Trophoblast cell (in vitro differentiated cells and primary cell): ENCODE data around the gene CDH19.

Experiments used
- DNase-seq, 2 donors: peaks; one replicate each; pipeline ENCODE4 v3.0.0-alpha.2; 2016
- H2AFZ ChIP-seq: 2 replicates; pipeline ENCODE4 v1.6.1; 2013; ENCODE audit warnings: low read length, moderate library complexity, mild to moderate bottlenecking; ENCODE audit not compliant: insufficient read depth, poor library complexity
- H2AK5ac ChIP-seq: 2 replicates; pipeline ENCODE4 v1.6.1; 2013; ENCODE audit warnings: mild to moderate bottlenecking, low read length
- H2BK120ac ChIP-seq: 2 replicates; pipeline ENCODE4 v1.6.1; 2013; ENCODE audit warnings: low read length, mild to moderate bottlenecking, moderate library complexity; ENCODE audit not compliant: insufficient read depth, poor library complexity
- H2BK12ac ChIP-seq: 2 replicates; pipeline ENCODE4 v1.6.1; 2013; ENCODE audit warnings: mild to moderate bottlenecking, low read length, moderate library complexity
- H2BK5ac ChIP-seq: 2 replicates; pipeline ENCODE4 v1.6.1; 2013; ENCODE audit warnings: low read length, low read depth, moderate library complexity, mild to moderate bottlenecking; ENCODE audit not compliant: poor library complexity
- H3K14ac ChIP-seq: 2 replicates; pipeline ENCODE4 v1.6.1; 2013; ENCODE audit warnings: mild to moderate bottlenecking, low read length
- H3K18ac ChIP-seq: 2 replicates; pipeline ENCODE4 v1.6.1; 2013; ENCODE audit warnings: mild to moderate bottlenecking, low read length
- H3K23ac ChIP-seq: 2 replicates; pipeline ENCODE4 v1.6.1; 2013; ENCODE audit warnings: low read length
- H3K27ac ChIP-seq: 2 replicates; pipeline ENCODE4 v1.5.1; 2013; ENCODE audit warnings: low read depth, mild to moderate bottlenecking, inconsistent platforms, low read length, moderate library complexity
- H3K27me3 ChIP-seq: 2 replicates; pipeline ENCODE4 v1.6.1; 2013; ENCODE audit warnings: inconsistent platforms, mild to moderate bottlenecking, low read length, moderate library complexity; ENCODE audit not compliant: insufficient read depth
- H3K36me3 ChIP-seq, 2 experiments: 1 replicate in 1 of 2; 2 replicates in 1 of 2; pipeline ENCODE4 v1.6.1; 2013; ENCODE audit warnings: low read length in 2 of 2, mild to moderate bottlenecking in 2 of 2, moderate library complexity in 1 of 2; ENCODE audit not compliant: insufficient read depth in 2 of 2, control insufficient read depth in 1 of 2
- H3K4ac ChIP-seq: 2 replicates; pipeline ENCODE4 v1.6.1; 2013; ENCODE audit warnings: low read depth, mild to moderate bottlenecking, low read length, moderate library complexity
- H3K4me1 ChIP-seq, 2 experiments: 1 replicate in 1 of 2; 2 replicates in 1 of 2; pipeline ENCODE4 v1.6.1; 2013; ENCODE audit warnings: low read length in 2 of 2, mild to moderate bottlenecking in 2 of 2, moderate library complexity in 1 of 2; ENCODE audit not compliant: insufficient read depth in 2 of 2, control insufficient read depth in 1 of 2
- H3K4me2 ChIP-seq: 2 replicates; pipeline ENCODE4 v1.6.1; 2013; ENCODE audit warnings: inconsistent platforms, mild to moderate bottlenecking, low read length, moderate library complexity
- H3K4me3 ChIP-seq: 2 replicates; pipeline ENCODE4 v1.5.1; 2013; ENCODE audit warnings: mild to moderate bottlenecking, low read depth, low read length, inconsistent platforms
- H3K79me1 ChIP-seq: one replicate; pipeline ENCODE4 v1.6.1; 2013; ENCODE audit warnings: low read length
- H3K79me2 ChIP-seq: 2 replicates; pipeline ENCODE4 v1.6.1; 2013; ENCODE audit warnings: low read length, mild to moderate bottlenecking; ENCODE audit not compliant: control insufficient read depth, insufficient read depth, poor library complexity
- H3K9ac ChIP-seq: 2 replicates; pipeline ENCODE4 v1.6.1; 2013; ENCODE audit warnings: mild to moderate bottlenecking, low read length
- H3K9me3 ChIP-seq: 2 replicates; pipeline ENCODE4 v1.6.1; 2013; ENCODE audit warnings: low read depth, mild to moderate bottlenecking, control low read depth, inconsistent platforms, low read length; ENCODE audit not compliant: insufficient read depth
- H4K12ac ChIP-seq: 2 replicates; pipeline ENCODE4 v1.6.1; 2013; ENCODE audit warnings: low read depth, mild to moderate bottlenecking, low read length, moderate library complexity
- H4K8ac ChIP-seq: 2 replicates; pipeline ENCODE4 v1.6.1; 2013; ENCODE audit warnings: low read depth, mild to moderate bottlenecking, low read length, moderate library complexity
- H4K91ac ChIP-seq: one replicate; pipeline ENCODE4 v1.6.1; 2013; ENCODE audit warnings: low read depth, mild to moderate bottlenecking, low read length, moderate library complexity
- WGBS: extraction: QIAGEN DNeasy Blood & Tissue Kit; methylation state at CpG from one replicate; pipeline ENCODE4 v1.1.7; 2013; ENCODE audit warnings: missing lambda C conversion rate; ENCODE audit not compliant: insufficient read length, insufficient coverage; ENCODE audit errors: extremely low coverage; 5-methylcytosine and 5-hydroxymethylcytosine counted together

The CDH19 gene

DNA sequence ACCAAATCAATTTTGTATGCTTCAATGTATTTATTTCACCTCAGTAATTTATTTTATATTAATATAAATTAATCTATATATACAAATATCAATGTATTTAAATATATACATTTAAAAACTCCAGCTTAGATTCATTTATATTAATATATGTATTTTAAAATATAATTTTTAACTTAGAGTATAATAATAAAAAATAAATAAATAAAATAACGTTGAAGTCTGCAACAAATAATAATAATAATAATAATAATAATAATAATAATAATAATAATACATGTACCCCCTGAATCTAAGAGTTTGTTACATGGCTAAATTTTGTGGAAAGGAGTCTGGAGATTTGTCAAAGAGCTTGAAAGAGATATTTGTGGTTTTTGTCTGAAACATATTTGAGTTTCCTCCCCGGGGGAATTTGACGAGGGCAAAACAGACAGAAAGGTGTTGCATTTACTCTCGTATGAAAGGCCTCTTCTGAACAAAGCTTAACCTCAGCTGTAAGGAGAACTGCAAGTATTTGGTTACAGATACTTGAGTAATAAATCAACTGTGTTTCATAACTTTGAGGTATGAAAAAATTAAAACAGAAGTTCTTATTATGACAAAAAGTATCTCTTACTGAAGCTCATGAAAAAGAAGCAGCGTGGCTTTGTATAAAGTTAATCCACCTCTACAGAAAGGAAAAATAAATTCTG, 93.4 kb downstream of the CDH19 start:
- no peak overlapping the region for H3K23ac ChIP-seq
- no peak overlapping the region for H3K9ac ChIP-seq
- H3K4me3 ChIP-seq = no peak overlapping the region
- no peak overlapping the region for H3K14ac ChIP-seq
- H3K4ac ChIP-seq = no peak overlapping the region
- no peak overlapping the region for H3K4me2 ChIP-seq
- no peaks in the 10 kb centered on the region for H3K79me2 ChIP-seq
- no peaks in the 10 kb centered on the region for H3K9me3 ChIP-seq
- no peak for DNase-seq
- no peak overlapping the region for H2AK5ac ChIP-seq
- no peaks in the 10 kb centered on the region for H3K36me3 ChIP-seq
- H3K18ac ChIP-seq = no peak overlapping the region
- no peak overlapping the region for H2BK120ac ChIP-seq
- H4K8ac ChIP-seq = no peak overlapping the region
- no peak overlapping the region for H4K91ac ChIP-seq
- no peaks in the 10 kb centered on the region for H3K4me1 ChIP-seq
- H4K12ac ChIP-seq = no peak overlapping the region
- no peak overlapping the region for H2BK5ac ChIP-seq
- H2AFZ ChIP-seq = no peak overlapping the region
- no peaks in the 10 kb centered on the region for H3K27me3 ChIP-seq
- H3K79me1 ChIP-seq = no peaks in the 10 kb centered on the region
- no CpG with 5 or more reads among the region's 5 CpGs for WGBS
- no peak overlapping the region for H3K27ac ChIP-seq
- no peak overlapping the region for H2BK12ac ChIP-seq

- H2BK12ac ChIP-seq = no peak overlapping the region
- no peak overlapping the region for H4K12ac ChIP-seq
- H3K79me1 ChIP-seq = no peaks in the 10 kb centered on the region
- no peak for DNase-seq
- H3K27ac ChIP-seq = no peak overlapping the region
- no peak overlapping the region for H3K14ac ChIP-seq
- H3K9me3 ChIP-seq = no peaks in the 10 kb centered on the region
- no peaks in the 10 kb centered on the region for H3K79me2 ChIP-seq
- no peak overlapping the region for H2BK120ac ChIP-seq
- H3K4ac ChIP-seq = no peak overlapping the region
- no peak overlapping the region for H3K18ac ChIP-seq
- no peak overlapping the region for H3K23ac ChIP-seq
- no peak overlapping the region for H4K91ac ChIP-seq
- H2AFZ ChIP-seq = no peak overlapping the region
- H2AK5ac ChIP-seq = no peak overlapping the region
- no peak overlapping the region for H2BK5ac ChIP-seq
- no peak overlapping the region for H3K4me3 ChIP-seq
- no peaks in the 10 kb centered on the region for H3K27me3 ChIP-seq
- no peak overlapping the region for H3K9ac ChIP-seq
- WGBS = no CpG with 5 or more reads among the region's 3 CpGs
- no peaks in the 10 kb centered on the region for H3K4me1 ChIP-seq
- H3K4me2 ChIP-seq = no peak overlapping the region
- no peaks in the 10 kb centered on the region for H3K36me3 ChIP-seq
- H4K8ac ChIP-seq = no peak overlapping the region
Measured at GRCh38 chr18:66508937-66509336, 95.0 kb downstream of the CDH19 start.

- Histone ChIP-seq H2BK120ac (no peak overlapping the region), H3K4ac (no peak overlapping the region), H2AFZ (no peak overlapping the region), H3K4me3 (no peak overlapping the region), H3K9me3 (no peaks in the 10 kb centered on the region), H3K9ac (no peak overlapping the region), H3K27me3 (no peaks in the 10 kb centered on the region), H2BK5ac (no peak overlapping the region), H2BK12ac (no peak overlapping the region), H3K4me1 (no peaks in the 10 kb centered on the region), H3K79me2 (no peaks in the 10 kb centered on the region), H3K14ac (no peak overlapping the region), H3K79me1 (no peaks in the 10 kb centered on the region), H4K8ac (no peak overlapping the region), H3K23ac (no peak overlapping the region), H4K91ac (no peak overlapping the region), H3K18ac (no peak overlapping the region), H3K27ac (no peak overlapping the region), H4K12ac (no peak overlapping the region), H3K4me2 (no peak overlapping the region), H2AK5ac (no peak overlapping the region), H3K36me3 (no peaks in the 10 kb centered on the region)
- WGBS = no CpG with 5 or more reads among the region's 1 CpG
- DNase-seq = no peak
Measured at GRCh38 chr18:66506178-66506577, 97.7 kb downstream of the CDH19 start.

GRCh38 chr18:66497351-66497750, 106.5 kb downstream of the CDH19 start:
- Histone ChIP-seq H3K18ac (no peak overlapping the region), H3K27me3 (no peaks in the 10 kb centered on the region), H2BK5ac (no peak overlapping the region), H3K9me3 (no peaks in the 10 kb centered on the region), H4K91ac (no peak overlapping the region), H3K9ac (no peak overlapping the region), H4K8ac (no peak overlapping the region), H2AFZ (no peak overlapping the region), H3K4ac (no peak overlapping the region), H3K4me1 (no peaks in the 10 kb centered on the region), H4K12ac (no peak overlapping the region), H3K79me2 (no peaks in the 10 kb centered on the region), H3K27ac (no peak overlapping the region), H2AK5ac (no peak overlapping the region), H3K4me2 (no peak overlapping the region), H2BK120ac (no peak overlapping the region), H2BK12ac (no peak overlapping the region), H3K36me3 (no peaks in the 10 kb centered on the region), H3K23ac (no peak overlapping the region), H3K14ac (no peak overlapping the region), H3K79me1 (no peaks in the 10 kb centered on the region), H3K4me3 (no peak overlapping the region)
- DNase-seq = no peak
- no CpG with 5 or more reads among the region's 6 CpGs for WGBS
